AG04449 (cell line): ENCODE data around the gene MEAF6.

Experiments
- CTCF ChIA-PET: fragments of 350-600 bp; formaldehyde crosslinking; extraction: SDS; loops from one replicate; lab custom pipeline; 2021; ENCODE audit warnings: antibody characterized with exemption; lab: Yijun Ruan, JAX
- POLR2A ChIA-PET: fragments of 400-600, 350-600 bp; formaldehyde crosslinking; extraction: SDS; loops from one replicate; lab custom pipeline; 2020; ENCODE audit warnings: antibody characterized with exemption, inconsistent platforms; lab: Yijun Ruan, JAX
- DNase-seq: peaks from one replicate; pipeline ENCODE4 v3.0.0-alpha.2; 2010; ENCODE audit warnings: low read depth, low spot score
- H3K4me3 ChIP-seq: 2 replicates; pipeline ENCODE4 v1.5.1; 2011; ENCODE audit warnings: low read depth, mild to moderate bottlenecking, control low read depth, low read length
- TF ChIP-seq, protein P1 (sequence below): IDR thresholded peaks from one replicate; pipeline ENCODE4 v1.5.1; 2011; ENCODE audit warnings: mild to moderate bottlenecking, moderate library complexity, low read length, control low read depth, inconsistent platforms; ENCODE audit not compliant: insufficient read depth; ENCODE audit errors: missing control alignments

Gene MEAF6

DNA sequence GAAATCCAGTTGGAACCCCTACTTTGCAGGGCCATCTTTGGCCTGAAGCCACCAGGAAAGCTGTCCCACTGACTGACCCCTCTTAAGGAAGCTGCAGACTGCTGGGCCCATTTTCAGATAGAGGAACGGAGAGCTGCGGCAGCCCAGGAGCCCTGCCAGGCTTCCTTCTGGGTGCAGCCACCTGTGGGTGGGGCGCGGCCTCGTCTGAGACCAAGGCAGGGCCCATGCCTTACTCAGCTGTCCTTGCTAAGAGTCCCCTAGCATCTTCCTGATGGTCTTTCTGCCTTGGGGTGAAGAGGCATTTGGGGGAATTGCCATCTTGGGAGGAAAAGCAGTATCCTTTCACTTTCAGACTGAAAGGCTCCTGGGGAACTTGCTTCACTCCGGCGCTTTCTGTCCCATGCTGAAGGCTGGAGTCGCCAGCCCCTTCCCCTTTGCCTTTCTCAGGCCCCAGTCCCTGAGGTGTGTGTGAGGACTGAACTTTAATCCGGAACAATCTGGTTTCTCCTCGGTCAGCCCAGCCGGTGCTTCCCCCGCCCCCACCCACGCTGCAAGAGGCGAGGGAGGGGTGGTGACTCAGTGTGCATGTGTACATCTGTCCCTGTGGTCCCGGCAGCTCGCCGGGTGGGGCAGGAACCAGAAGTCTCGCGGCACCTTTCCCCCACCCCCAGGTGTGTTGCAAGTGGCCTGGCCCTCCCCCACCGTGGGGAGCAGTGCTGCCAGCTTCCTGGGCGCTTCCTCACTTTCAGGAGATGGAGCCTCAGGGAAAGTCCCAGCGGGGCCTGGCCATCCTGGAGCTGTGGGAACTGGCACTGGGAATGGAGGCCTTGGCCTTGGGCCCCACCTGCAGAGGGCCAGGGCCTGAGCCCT lies 35.1 kb downstream of the MEAF6 start:
- DNase-seq = no peak
- TF ChIP-seq, protein P1, sequence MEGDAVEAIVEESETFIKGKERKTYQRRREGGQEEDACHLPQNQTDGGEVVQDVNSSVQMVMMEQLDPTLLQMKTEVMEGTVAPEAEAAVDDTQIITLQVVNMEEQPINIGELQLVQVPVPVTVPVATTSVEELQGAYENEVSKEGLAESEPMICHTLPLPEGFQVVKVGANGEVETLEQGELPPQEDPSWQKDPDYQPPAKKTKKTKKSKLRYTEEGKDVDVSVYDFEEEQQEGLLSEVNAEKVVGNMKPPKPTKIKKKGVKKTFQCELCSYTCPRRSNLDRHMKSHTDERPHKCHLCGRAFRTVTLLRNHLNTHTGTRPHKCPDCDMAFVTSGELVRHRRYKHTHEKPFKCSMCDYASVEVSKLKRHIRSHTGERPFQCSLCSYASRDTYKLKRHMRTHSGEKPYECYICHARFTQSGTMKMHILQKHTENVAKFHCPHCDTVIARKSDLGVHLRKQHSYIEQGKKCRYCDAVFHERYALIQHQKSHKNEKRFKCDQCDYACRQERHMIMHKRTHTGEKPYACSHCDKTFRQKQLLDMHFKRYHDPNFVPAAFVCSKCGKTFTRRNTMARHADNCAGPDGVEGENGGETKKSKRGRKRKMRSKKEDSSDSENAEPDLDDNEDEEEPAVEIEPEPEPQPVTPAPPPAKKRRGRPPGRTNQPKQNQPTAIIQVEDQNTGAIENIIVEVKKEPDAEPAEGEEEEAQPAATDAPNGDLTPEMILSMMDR = no peak
- ChIA-PET CTCF (interaction anchor here (0.9 to 10.5 kb wide), 6 partner anchors 7 to 203 kb away, joined by 3 to 182 read pairs (median 14); partner anchors contain the start of gene MEAF6), POLR2A (interaction anchor here (0.8 to 1.9 kb wide), 2 partner anchors 8 to 210 kb away, joined by 3 to 7 read pairs; a partner anchor contains a TSS)
- peak overlapping the region; percentile 48 for H3K4me3 ChIP-seq

DNA sequence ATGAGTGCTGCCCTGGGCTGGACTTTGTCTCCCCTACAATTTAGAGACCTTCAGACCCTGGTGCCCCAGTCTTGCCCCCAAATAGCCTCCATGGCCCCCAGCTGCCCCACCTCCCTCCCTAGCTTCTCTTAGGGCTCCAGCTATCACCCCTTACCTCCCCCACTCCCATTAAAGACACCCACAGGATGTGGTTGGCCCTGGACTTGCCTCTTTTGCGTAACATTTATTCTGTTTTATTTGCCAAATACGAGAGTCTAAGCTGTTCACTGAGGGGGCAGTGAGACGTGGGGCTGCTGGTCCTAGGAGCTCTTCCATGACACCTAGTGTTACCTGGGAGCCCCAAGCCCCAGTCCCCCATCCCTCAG lies 35.7 kb downstream of the MEAF6 start:
- peak overlapping the region; percentile 48 for H3K4me3 ChIP-seq
- no peak for DNase-seq
- TF ChIP-seq, protein P1 = no peak
- ChIA-PET CTCF (interaction anchor here (0.9 to 10.5 kb wide), 6 partner anchors 7 to 36 kb away, joined by 3 to 182 read pairs (median 13); partner anchors contain the start of gene MEAF6), POLR2A (interaction anchor here (0.6 to 1.9 kb wide), 2 partner anchors 8 to 22 kb away, joined by 3 to 7 read pairs; no protein-coding TSS in a partner anchor)

DNA sequence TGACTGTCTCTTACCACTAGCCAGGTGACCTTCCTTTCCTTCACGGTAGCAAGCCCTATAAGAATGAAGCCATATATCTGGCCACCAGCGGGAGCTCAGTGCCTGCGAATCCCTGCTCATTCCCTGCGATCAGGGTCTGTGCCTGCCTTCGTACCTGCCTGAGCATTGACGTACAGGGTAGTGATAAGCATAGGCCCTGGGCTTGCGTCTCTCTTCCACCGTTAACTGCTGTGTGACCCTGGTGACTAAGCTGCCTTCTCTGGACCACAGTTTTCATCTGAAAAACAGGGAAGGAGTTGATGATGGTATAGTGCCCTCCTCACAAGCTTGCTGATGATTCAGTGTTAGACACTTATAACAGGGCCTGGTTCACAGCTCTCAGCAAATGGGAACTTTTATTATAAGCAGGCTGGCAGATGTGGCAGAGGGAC lies 36.1 kb downstream of the MEAF6 start:
- CTCF ChIA-PET = interaction anchor here (0.9 to 10.5 kb wide), 6 partner anchors 8 to 36 kb away, joined by 3 to 182 read pairs (median 13); partner anchors contain the start of gene MEAF6
- H3K4me3 ChIP-seq = peak overlapping the region; percentile 48; the same call in 1 of the 2 replicates
- POLR2A ChIA-PET = interaction anchor here (0.6 to 1.9 kb wide), 2 partner anchors 9 to 22 kb away, joined by 3 to 7 read pairs; no protein-coding TSS in a partner anchor
- TF ChIP-seq, protein P1 = no peak
- no peak for DNase-seq

DNA sequence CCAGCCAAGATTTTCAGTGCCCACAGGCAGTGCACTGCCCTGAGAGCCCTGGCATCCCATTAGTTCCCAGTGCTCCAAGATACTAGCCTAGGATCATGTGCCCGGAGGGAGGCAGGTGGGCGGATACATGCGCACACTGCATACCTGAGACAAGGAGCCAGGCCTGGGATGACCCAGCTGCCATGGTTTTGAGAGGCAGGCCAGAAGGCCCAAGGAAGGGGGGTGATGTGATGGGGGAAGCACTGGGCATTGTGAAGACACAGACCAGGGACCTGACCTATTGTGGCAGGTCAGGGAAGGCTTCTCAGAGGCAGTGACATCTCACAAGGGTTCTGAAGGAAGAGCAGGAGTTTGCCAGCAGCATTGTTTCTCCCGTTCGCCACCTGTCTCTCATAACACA lies 36.6 kb downstream of the MEAF6 start:
- ChIA-PET POLR2A (interaction anchor here (0.6 to 1.9 kb wide), 2 partner anchors 9 to 22 kb away, joined by 3 to 7 read pairs; no protein-coding TSS in a partner anchor), CTCF (interaction anchor here (1.2 to 10.5 kb wide), 4 partner anchors 8 to 37 kb away, joined by 3 to 182 read pairs (median 42); partner anchors contain the start of gene MEAF6)
- TF ChIP-seq, protein P1 = no peak
- DNase-seq = no peak
- H3K4me3 ChIP-seq = peak overlapping the region; percentile 93

DNA sequence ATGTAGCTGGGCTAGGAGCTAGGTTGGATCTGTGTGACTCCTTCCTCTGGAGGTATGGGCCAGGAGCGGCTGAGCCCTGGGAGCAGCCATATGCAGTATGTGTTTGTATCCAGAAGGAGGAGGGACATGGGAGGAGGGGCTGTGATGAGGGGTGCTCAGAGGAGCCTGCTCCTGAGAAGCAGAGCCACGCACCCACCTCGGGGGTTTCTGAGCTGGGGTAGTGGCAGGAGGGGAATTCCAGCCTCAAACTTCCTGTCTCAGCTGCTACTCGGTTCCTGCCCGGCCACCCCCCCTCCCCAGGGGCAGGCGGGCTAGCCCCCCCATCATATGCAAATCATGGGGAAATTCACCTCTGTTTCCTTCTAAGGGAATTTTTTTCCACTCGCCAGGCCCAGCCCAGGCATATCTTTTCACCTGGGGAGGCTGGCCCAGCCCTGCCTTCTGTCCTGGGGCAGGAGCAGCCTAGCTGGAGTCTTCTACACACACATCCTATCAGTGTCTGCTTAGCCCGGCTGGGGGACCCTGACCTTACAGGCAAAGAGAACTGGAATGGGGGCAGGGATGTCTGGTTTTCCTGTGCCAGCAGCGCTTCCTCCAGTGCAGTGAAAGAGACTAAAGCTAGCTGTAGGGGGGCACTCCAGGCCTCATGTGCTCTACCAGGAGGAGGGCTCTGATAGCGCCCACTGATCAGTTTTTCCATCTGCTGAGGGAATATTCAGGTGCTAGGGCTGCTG lies 37.2 kb downstream of the MEAF6 start:
- ChIA-PET CTCF (interaction anchor here (1.2 to 10.5 kb wide), 4 partner anchors 7 to 37 kb away, joined by 3 to 182 read pairs (median 42); partner anchors contain the start of gene MEAF6), POLR2A (interaction anchor here (0.6 to 4.4 kb wide), 4 partner anchors 9 to 25 kb away, joined by 3 to 49 read pairs (median 5); no protein-coding TSS in a partner anchor)
- H3K4me3 ChIP-seq = peak overlapping the region; percentile 93
- DNase-seq = no peak
- TF ChIP-seq, protein P1 = no peak
